GM19324 (cell line): Measurements from ENCODE around the gene RSRC1.
"Not testable (repeated sequence)": the region's sequence is repeated elsewhere in the genome, so short reads cannot be mapped to it uniquely, and the experiment has no call there.

Experiments
- ATAC-seq: cut with Tn5 transposase; IDR thresholded peaks from one replicate; pipeline ENCODE4 v1.9.1; 2021; ENCODE audit warnings: mild to moderate bottlenecking, moderate library complexity; ENCODE audit not compliant: unreplicated experiment, low FRiP score

Gene RSRC1

DNA sequence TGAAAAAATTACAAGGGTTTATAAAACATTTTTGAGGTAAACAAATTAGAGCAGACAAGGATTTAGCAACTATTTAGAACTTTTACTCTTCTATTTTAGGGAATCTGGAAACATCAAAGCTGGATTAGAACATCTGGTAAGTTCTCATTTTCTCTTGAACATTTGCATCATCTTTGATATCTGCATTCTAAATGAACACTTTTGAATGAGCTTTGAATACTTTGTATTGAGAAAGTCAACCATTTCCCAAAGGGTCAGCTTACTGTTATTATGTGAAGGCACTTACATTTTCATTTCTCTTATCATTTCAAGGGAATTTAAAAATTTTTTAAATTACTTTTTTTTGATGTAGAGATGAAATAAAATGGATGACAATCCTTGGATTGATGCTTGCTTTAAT lies 188.1 kb downstream of the RSRC1 start:
- ATAC-seq: no peak

DNA sequence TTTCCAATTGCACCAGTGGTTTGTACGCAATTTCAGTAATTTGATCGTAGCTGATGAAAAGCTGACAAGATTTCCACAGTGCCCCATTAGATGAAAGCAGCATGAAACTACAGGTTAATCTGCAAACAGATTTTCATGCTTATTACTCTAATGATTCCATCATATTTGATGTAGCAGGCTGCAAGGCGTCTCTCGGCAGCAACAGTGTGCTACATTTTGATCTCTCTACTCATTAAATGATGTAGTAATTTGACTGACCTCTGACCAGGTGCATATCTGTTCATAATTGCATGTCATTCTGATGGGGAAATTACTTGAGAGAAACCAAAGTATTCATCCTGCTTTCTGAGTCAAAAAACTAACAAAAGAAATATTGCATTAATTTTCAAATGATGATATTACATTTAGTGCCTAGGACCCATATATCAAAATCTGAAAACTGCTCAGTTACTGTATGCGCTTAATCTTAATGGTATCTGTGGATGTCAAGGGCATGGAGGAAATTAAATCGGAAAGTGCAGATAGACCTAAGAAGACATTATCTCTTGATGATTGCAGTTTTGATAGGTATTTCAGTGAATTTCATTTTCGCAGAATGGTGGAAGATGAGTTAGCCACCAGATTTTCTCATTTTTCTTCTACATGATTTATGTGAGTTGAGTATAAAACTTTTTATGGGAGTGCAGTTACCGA lies 198.5 kb downstream of the RSRC1 start:
- ATAC-seq: no peak

DNA sequence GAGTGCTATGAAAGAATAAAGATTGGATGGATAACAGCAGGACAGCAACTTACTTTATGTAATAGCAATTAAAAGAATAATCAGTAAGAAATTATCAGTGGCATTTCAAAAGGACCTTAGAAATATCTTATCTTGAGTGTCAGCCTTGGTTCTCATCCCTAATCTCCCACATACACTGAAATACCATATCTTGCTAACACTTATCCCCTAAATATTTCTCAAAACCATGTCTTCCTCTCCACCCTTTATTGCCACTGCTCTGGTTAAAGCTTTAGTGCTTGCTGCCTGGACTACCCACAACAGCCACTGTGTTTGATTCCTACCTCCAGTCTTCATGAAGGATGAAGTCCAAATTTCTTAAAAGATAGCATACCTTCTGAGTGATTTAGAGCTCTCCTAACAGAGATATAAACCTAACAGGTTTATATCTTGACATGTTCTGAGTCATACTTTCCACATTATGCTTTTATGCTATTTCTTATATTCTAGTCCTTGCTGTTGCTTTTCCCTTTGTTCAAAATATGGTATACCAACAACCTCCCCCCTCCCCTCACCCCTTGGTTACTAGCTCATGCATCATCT lies 202.8 kb downstream of the RSRC1 start:
- no peak for ATAC-seq

DNA sequence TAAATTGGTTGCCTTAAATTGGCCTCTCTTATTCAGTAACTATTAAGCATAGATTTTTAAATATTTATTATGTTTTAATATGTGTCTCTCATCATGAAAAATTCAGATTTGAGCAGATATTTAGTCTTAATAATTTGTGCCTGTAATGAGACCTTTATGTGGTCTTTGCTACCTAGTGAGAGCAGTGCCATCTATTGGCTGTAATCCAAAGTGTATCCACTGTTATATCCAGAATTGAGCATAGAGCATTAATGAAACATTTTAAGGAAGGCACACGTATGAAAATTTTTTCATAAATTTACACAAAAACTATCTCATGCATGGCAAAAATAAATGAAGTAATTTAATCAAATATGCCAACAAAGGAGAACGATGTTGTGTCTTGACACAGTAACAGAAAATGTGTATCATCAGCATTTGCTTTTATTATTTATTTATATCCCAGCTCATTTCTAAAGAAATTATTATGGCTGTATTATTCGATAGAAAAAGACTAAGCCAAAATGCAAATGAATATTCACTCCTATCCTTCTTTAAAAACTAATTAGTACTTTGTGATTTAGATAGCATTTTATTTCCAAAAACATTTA lies 203.5 kb downstream of the RSRC1 start:
- peak; percentile 51 for ATAC-seq

DNA sequence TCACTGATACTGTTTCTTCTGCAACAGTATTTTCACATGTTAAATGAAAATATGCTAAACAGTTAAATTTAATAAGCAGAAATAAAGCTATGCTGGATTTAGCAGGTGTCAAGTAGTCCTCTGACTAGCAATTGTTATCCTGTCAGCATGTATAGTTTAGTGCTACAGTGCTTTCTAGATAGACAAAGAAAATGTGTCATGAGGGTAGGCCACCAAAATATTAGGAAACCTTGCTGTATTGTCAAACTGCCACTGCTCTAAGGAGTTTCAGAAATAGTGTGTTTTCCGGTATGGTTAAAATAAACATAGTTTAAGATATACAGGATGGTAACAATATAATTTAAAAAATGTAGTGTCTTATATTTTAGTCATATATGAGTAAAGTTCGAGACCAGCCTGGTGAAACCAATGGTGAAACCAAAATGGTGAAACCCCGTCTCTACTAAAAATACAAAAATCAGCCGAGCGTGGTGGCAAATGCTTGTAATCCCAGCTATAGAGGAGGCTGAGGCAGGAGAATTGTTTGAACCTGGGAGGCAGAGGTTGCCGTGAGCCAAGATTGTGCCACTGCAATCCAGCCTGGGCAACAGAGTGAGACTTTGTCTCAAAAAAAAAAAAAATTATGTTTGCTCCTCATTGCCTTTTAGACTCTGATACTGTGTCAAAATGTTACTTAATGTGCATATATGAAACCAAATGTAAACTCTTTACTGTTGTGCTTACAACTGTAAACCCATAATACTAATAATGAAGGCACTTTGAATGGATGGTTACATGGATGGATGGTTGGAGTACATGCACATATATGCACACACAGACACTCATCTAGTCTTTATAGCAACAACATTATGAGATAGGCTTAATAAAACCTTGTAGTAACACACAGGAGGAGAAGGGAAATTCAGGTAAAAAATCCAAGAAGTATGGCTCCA lies 204.8 kb downstream of the RSRC1 start:
- ATAC-seq: no peak

DNA sequence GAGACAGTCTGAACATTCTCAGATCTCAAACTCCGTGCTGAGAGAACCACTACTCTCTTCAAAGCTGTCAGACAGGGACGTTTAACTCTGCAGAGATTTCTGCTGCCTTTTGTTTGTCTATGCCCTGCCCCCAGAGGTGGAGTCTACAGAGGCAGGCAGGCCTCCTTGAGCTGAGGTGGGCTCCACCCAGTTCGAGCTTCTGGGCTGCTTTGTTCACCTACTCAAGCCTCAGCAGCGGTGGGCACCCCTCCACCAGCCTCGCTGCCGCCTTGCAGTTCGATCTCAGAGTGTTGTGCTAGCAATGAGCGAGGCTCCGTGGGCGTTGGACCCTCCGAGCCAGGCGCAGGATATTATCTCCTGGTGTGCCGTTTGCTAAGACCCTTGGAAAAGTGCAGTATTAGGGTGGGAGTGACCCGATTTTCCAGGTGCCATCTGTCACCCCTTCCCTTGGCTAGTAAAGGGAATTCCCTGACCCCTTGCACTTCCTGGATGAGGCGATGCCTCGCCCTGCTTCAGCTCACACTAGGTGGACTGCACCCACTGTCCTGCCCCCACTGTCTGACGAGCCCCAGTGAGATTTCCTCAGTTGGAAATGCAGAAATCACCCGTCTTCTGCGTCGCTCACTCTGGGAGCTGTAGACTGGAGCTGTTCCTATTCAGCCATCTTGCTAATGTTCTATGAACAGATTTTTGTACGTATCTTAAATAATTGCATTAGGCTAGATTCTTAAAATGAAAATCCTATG lies 220.0 kb downstream of the RSRC1 start:
- not testable (repeated sequence) for ATAC-seq

DNA sequence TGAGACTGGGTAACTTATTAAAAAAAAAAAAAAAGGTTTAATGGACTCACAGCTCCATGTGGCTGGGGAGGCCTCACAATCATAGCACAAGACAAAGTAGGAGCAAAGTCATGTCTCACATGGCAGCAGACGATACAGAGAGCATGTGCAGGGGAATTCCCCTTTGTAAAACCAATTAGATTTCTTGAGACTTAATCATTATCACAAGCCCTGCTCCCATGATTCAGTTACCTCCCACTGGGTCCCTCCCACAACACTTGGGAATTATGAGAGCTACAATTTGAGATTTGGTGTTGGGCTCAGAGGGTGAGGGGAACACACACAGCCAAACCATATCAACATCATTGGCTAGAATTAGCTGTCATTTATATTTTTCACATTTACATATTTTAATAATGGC lies 221.0 kb downstream of the RSRC1 start:
- no peak for ATAC-seq

DNA sequence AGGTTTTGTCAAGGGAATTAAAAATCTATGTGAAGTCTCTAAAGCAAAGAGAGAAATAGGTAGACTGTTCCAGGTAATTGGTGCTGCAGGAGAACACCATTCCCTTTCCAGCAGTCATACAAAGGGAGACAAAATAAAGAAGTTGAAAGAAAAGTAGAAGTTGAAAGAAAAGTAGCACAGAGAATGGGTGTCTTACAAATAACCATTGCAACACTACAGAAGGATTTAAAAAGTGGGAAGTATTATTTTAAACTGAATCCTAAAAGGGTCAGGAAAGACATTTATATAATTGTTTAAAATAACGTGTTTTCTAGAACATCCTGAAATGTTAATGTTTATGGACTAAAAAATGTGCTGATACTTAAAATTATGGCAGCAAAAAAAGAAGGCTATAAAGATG lies 223.8 kb downstream of the RSRC1 start:
- ATAC-seq: no peak

DNA sequence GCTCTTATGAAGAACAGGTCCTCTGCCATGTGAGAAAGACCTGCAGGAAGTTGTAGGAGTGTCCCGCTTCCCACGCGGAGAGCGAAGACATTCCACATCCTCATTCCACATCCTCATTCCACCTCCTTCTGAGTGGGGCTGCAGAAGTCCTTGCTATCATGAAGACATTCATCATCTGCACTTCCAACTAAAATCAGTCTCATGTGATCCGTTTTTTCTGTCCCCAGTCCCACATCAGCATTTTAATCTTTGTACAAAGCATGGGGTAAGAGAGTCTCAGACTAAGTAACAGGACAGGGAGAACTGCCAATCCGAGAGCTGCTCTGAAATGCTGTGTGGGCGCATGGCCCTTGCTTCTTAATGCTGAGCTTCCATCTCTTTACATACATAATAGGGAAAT lies 227.2 kb downstream of the RSRC1 start:
- no peak for ATAC-seq

DNA sequence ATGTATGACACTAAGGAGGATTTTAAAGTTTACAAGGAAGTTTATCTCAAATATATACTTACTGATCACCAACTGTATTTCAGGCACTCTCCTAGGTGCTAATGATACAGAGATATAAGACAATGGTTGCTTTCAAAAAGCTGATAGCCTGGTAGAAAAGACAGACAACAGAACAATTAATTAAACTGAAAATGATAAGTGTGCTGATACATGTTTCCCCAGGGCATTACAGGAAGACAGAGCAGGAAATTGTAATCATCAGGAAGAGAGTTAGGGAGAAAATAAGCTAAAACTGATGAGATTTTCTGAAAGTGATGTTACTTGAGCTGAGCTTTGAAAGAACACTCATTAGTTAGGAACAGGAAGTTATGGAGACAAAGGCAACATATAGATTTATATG lies 229.7 kb downstream of the RSRC1 start:
- no peak for ATAC-seq

DNA sequence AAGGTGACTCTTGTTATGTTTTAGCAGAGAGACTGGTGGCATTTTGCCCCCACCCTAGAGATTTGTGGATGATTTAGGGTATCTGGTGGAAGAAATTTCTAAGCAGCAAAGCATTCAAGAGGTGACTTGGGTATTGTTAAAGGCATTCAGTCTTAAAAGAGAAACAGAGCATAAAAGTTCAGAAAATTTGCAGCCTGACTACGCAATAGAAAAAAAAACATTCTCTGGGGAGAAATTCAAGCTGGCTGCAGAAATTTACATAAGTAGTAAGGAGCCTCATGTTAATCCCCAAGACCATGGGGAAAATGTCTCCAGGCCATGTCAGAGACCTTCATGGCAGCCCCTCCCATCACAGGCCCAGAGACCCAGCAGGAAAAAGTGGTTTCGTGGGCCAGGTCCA lies 231.1 kb downstream of the RSRC1 start:
- ATAC-seq: not testable (repeated sequence)

DNA sequence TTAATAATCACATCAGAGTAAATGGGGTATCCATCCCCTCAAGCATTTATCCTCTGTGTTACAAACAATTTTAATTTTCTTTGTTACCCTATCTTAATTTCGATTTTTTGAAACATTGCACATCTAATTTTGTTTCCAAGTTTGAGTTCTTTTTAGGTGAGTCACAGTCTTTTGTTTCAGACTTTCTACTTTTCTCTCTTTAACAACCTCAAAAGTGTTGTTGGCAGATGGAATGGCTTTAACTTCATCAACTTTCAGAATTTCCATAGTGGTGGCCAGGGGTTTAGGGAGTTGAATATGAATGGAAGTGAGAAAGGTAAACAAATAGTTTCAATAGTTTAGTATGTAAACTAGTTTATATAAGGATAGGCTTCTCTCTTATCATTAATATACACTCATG lies 238.1 kb downstream of the RSRC1 start:
- ATAC-seq: no peak

DNA sequence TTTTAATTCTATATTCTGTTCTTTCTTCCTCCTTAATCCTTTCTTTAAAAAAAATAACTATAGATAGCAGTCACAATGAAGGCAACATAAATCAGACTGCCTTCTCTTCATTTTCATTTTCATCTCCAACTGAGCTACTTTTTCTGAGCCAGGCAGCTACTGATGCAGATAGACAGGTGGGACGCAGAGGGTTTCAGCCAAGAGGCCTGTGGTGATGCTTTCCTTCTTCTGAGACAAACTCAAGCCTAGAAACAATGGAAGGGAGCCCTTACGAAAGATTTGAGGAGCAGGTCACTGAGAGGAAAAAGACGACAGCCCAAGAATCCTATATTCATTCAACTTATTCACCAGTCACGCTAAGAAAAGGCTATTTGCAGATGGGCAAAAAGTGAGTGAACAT lies 241.1 kb downstream of the RSRC1 start:
- no peak for ATAC-seq

DNA sequence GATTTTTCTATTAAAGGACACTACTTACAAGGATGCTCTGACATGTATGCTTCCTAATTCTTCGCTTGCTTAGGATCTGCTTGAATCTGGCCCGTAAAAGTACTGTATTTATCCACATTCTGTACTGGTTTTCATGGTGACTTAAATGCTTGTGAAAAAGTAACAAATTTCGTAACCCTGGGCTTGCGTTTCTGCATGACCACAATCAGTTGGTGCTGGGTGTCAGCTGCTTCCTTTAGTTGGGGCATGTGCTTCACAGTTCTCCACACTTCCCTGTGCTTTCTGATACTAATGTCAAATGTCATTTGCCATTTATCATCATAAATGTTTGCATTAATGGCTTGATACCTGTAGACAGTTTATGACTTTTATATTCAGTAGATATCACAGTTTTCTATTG lies 242.7 kb downstream of the RSRC1 start:
- ATAC-seq: peak; percentile 60

DNA sequence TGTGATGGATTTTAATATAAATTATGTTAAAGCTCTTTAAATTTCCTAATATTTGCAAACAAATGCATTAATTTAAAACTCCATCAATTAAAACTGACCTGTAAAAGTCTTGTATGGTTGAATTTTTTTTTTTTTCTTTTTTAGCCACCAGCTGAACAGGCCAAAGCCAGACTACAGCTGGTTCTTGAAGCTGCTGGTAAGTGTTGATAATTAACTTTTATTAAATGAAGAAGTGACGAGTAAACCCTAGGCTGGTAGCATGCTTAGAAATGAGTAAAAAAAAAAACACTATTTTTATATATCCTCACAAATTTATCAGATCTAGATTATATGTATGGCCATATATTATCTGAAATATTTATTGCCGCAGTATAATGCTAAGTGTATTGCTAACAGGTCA lies 244.8 kb downstream of the RSRC1 start:
- no peak for ATAC-seq

DNA sequence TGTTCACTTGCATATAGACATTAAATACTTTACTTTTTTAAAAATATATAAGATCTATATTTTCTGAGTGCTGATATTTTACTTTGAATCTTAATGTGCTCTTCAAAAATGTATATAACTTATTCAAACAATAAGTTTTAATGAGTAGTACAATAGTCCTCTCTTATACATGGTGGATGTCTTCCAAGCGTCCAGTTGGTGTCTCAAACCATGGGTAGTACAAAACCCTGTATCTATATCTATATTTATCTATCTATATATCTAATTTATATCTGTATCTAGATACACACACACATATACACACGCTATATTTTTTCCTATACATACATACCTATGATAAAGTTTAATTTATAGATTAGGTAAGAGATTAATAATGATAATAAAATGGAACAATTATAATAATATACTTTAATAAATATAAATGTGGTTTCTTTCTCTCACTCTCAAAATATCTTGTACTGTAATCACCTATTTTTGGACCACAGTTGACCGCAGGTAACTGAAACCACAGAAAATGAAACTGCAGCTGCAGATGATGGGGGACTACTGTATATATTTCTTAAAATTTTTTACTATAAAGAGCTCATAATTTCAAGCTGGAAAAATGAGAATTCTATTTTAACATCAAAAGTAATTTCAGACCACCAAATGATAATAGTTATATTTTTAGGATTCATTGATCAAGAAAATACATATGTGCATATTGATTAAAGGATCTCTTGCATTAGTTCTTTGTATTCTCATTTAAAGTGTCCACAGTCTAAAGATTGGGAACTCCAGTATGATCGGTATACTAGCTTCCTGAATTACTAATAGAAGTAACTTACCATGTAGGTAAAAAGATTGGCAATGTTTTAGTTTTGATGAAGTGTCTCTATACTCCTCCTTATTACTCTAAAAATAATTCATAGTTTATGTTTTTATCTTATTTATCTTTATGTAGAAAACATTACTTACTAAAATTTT lies 246.0 kb downstream of the RSRC1 start:
- ATAC-seq: peak; percentile 77

DNA sequence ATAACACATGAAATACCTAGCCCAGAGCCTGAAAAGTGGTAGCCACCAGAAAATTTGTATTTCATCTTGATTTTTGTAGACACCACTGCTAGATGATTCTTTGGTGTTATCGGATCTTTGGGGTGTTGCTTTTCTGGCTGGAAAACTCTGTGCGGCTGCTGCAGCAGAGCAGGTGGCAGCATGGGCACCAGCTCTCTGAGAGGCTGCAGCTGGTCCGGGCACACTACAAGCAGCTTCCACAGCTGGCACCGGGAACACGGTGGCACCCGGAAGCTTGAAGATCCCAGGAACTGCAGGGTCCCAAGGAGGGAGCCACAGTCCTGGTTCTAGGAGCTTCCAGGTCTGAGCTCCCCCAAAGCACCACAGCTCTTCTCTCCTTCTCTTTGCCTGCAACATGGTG lies 249.4 kb downstream of the RSRC1 start:
- ATAC-seq: no peak

DNA sequence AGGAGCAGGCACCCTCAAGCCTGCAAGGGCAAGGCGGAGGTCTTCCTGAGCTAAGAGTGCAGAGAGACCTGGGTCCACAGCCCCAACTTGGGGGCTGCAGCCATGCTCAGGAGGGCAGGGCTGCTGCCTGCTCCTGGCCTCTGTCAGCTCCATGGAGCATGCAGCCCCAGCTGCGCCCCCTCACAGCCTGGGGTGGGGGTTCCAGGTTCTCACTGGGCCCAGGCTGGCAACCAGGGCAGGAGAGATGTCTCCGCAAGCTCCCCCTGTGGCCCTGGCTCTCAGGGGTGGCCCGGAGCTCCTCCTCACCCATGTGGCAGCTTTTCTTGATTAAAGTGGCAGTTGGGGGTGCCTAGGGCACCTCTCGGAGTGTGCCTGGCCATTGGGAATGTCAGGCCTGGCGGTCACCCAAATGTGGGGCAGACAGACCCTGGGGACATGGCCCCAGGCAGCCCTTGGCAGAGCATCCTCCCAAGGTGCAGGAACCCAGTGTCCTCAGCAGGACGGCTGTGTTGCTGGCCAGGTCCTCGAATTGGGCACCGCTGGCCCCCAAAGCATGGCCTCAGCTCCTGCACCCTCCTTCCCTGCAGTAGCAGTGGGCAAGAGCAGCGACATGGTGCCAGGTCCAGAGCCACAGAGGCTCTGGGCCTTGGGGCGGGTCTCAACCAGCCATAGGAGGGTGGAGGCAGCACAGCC lies 251.0 kb downstream of the RSRC1 start:
- ATAC-seq: no peak

DNA sequence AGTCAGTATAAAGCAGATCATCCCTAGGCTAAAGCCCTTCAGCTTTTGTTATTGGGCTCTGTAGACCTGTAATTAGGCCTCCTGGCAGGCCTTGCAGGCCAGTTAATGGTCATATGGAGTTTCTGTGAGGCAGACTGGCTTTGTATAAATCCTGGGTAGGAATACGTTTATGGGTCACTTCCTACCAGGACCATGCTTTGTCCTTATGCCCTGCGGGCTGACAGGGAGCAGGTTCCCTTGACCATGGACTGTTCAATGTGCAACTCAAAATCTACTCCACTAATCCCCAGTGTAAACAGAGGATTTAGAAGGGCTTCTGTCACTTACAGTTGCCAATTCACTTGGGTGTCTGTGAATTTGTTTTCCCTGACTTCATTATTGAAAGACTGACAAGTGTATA lies 258.4 kb downstream of the RSRC1 start:
- ATAC-seq: no peak
